IPS-NIHi7 (cell line): Measurements from ENCODE around the gene CTIF.

Experiments
- DNase-seq: peaks from one replicate; pipeline ENCODE4 v3.0.0; 2012; ENCODE audit warnings: mixed read lengths; ENCODE audit errors: extremely low spot score

Gene CTIF

DNA sequence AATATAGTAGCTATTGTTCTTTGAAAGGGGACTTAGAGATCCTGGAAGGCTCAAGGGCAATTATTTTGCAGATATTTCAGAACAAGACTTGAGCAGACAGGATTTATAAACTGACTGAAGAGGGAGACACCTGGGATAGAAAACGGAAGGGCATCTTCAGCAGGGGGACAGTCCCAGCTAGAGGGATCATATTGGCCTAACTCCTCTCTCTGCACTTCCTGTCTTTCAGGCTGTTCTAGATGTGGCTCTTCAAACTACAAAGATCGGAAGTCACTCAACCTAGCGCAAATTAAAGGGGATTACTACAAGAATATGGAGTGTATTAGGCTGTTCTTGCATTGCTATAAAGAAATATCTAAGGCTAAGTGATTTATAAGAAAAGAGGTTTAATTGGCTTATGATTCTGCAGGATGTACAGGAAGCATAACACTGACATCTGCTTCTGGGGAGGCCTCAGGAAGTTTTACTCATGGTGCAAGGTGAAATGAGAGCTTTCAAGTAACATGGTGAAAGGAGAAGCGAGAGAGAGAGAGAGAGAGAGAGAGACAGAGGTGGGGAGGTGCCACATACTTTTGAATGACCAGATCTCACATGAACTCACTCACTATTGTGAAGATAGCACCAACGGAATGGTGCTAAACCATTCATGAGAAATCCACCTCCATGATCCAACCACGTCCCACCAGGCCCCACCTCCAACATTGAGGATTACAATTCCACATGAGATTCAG is 5.3 kb upstream of the CTIF start:
- DNase-seq, result no peak

DNA sequence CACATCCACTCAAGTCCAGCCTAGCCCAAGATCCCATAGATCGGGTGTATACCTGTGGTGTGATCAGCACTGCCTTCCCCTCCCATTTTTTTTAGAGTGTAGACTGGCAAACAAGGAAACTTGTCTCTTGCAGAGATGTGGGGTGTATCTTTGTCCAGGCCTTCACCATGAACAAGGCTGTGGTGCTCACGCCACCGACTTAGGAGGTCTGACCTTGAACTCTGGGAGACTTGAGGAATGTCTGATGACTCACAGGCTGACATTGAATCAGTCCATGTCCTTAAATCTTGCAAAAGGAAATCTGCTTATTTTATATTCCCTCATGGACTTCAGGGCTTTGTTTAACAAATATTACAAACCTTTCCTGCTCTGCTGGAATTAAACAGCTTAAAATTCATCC is 4.5 kb upstream of the CTIF start:
- no peak for DNase-seq

DNA sequence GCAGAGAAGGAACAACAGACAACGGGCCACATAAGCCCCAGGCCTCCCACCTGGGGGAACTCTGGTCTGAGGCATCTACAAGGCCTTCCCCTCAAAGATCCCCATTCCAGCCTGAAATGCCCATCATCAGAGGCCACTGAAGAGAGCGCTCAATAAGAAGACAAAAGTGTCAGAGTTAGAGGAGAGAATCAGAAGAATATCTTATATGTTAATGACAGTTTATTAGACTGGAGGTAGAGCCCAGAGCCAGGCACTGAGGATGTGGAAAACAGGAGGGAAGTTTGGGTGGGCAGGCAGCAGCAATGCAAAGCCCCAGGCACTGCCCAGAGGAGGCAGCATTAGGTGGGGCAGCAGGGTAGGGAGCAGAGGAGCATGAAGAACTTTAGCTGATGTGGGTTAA is 2.9 kb upstream of the CTIF start:
- no peak for DNase-seq

DNA sequence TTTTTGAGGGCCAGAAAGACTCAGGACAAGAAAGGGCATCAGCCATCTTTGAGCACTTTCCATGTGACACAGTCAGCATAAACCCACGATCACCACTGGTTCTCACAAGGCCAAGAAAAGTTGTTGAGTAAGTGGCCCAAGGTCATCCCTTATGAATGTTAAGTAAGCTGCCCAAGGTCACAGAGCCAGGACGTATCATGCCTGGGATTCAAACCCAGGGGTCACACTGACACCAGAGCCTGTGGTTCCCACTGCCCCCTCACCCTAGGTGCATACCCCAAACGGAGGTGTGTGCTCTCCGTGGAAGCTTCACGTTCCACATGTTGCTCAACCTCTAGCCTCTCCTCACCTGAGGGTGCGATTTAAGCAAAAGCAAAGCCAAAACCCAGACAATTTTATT is 2.3 kb upstream of the CTIF start:
- DNase-seq, result no peak

DNA sequence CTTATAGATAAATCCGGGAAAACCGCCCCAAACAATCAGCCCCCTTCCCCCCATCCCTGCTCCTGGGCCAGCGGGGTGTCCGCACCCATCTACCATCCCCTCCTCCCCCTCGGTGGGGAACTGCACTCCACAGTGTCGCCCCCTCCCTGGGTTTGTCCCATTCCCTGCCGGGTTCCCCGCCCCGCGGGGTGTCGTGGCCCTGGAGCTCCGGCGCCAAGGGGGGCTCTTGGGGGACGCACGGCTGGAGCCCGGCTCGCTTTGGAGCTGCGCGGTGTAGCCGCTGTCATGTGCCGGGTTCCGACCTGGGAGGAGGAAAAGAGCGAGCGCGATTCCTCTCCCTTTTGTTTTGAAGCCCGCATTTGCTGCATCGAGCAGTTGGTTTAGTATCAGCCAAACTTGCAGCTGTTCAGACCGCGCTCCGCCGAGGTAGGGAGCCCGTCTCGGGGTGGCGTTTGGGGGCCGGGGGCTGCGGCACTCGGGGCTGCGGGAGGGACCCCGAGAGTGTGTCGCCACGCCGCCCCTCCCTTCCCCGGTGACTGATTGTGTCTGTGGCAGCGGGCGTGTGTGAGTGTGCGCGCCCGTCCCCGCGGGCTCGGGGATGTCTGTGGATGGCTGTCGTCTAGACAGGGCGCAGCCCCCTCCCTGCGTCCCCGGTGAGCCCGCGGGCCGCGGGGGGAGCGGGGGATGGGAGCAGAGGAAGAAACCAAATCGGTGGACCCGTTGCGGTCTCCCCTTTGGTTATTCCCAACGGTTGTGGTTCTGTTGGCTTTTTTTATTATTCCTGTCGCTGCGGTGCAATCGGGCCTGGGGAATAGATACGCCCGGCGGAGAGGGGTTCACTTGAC is 797 bp downstream of the CTIF start:
- DNase-seq, result no peak

DNA sequence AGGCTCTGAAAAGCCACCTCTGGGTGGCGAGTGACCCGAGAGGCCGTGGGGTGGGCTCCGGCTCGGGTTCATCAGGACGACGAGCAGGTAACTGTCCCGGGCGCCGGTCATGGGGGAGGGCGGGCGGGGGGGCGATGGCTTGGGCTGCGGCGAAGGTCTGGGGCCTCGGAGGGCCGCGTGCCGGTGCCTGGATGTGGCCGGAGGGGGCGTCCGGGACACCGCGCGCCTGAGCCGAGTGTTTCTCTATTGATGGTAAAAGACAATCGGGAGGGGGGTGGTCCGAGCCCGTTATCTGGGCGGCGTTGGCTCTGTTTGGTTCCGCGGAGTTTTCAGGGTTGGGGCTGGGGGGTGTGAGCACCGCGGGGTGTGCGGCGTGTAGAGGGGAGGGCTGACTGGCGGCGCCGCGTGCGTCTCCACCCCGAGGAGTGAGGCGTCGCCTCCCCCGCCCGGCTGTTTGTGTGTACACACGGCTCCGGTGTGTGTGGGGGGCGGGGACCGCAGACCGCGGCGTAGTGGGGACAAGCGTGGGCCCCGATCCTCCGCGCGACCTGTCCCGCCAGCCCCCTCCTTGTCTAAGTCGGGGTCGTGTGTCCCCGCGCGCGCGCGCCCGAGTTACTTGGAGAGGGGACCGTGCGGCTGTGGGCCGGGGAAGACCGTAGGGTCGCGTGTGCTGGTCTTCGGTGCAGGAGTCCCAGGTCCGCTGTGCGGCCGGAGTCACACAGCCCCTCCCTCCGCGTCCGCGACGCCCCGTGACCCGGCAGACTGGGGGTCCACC is 1.6 kb downstream of the CTIF start:
- peak; percentile 57 for DNase-seq

DNA sequence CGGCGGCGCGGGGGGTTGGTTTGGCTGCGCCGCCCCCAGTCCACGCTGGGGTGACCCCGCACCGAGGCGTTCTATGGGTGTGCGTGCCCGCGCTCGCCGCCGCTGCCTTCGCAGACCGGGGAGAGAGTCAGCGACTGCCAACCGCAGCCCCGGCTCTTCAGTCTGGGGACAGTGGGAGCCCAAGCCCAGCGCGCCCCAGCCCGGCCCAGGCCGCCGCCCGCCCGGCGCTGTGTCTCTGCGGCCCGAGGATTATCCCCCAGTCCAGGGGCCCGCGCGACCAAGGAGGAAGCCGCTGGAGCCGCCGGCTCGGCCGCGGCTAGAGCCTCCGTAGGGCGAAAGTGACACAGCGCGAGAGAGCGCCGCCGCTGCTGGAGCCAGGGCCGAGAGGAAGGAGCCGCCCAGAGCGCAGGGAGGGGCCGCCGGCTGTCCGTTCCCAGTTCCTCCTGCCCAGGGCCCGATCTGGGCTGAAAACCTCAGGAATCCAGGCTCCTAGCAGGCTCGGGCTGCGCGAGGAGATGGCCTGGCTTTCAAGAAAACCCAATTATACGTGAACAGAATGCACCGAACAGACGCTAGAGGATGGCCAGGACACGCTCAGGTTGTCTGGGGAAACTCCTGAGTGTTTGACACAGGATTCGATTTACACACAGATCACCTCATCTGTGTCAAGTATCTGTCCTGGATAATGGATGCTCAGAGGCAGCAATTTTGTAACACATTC is 2.4 kb downstream of the CTIF start:
- peak; percentile 50 for DNase-seq

DNA sequence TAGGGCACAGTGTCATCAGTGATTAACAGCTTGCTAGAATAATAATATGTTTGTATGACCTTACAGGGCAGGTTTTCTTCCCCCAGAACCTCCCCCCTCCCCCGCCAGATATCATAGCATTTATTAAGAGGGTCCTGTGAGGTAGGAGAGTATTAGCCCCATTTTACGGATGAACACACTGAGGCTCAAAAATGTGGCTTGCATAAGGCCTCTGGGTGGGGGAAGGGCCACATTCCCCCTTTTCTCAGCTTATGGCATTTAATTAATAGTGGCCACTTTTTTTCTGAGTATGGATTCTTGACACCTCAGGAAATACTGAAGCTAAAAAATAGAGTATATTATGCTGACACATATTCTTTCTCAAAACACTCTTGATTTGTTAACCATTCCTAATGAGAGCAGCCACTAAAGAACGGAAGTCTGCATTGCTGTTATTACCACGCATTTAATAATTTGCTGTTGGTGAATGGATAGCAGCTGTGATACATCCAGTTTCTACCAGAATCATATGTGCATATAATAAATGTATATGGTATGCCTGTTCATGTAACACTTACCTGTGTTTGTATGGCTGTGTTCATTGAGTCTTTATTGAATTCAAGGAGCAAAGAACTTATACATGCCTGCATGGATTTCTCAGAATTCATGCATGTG is 3.0 kb downstream of the CTIF start:
- no peak for DNase-seq

DNA sequence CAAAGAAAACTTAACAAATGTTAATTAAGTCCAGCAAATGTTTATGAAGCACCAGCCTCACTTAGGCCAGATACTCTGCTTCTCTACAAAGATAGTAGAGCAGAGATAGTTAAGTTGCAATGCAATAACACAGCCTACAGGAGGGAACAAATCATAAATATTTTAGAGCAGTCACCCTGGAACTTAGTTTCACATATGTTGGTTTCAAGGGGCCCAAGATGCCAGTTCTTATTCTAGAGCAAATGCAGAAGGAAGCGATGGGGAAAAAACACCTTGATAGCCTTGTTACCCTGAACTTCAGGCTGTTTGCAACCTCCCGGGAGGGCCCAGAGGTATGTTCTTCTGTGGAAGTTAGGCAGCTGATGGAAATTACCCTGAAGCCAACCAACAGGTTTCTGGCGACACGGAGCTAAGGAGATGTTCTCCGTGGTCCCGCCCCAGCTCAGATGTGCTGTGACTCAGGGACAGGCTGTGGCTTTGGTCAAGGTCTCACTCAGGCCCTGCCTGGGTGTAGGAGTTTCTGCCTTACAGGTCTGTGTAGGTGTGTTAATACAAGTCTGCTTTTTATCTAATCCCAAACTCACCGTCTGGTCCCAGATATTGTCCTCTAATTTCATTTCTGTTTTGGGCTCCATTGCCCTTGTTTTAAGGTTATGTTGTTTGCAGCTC is 3.8 kb downstream of the CTIF start:
- DNase-seq, result no peak

DNA sequence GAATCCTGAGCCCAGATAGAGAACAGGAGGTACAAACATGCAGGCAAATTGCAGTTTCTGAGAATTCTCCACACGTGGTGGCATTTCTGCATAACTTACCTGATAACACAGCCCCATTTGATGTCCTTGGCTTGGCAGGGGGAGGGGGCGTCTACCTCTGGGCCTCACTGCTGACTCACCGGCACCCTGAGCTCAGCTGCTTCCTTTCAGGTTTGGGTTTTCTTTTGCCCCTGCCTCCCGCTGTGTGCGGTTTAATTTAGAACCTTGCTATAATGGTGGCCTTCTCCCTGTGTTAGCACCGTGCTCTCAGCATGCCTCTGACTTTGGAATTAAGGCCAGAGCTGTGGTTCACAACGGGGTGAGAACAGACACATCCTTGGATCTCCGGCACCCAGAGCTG is 4.4 kb downstream of the CTIF start:
- DNase-seq, result peak; percentile 67

DNA sequence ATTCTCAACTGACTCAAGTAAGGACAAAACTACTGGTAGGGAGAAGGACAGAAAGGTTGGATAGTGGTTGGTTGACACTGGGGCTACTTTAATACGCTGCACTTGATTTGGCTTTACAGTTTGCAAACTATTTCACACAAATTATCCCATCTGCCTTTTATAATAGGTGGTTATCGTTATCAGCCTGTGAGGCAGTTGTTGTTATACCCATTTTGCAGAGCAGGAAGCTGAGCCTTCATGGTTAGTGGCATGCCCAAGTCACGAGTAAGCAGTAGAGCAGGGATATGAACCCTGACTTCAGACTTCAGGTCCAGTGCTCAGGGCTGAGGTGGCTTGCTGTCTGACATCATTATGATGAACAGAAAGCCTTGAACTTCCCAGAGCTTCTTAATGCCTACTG is 5.3 kb downstream of the CTIF start:
- no peak for DNase-seq

DNA sequence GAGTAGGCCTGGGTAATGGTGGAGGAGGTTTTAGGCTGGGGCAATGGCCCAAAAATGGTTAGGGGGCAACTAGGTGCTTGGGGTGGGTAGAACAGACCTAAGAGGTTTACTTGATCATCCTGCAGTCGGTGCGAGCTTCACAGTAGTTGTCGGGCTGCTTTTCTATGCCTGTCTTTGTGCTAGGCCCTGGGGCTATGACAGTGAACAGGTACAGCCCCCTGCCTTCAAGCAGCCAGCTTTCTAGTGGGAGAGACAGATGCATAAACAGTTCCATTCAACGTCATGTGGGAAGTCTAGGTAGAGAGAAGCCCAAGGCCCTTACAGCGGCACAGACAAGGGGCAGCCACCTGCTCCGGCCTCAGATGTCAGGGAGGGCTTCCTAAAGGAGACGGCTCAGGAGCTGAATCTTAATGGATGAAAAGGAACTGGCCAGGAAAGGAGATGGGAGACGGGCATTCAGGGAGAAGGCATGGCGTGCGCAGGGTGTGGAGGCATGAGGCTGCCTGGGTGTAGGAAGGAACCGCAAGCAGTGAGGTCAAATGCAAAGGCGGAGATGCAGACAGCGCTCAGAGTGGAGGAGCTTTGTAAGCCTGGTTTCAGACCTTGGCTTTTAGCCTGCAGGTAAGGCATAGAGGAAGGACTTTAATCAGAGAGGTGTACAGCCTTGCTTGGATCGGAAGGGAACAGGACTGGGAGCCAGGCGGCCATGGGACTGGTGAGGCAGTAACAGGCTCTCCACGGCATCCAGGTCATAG is 6.0 kb downstream of the CTIF start:
- DNase-seq, result no peak

DNA sequence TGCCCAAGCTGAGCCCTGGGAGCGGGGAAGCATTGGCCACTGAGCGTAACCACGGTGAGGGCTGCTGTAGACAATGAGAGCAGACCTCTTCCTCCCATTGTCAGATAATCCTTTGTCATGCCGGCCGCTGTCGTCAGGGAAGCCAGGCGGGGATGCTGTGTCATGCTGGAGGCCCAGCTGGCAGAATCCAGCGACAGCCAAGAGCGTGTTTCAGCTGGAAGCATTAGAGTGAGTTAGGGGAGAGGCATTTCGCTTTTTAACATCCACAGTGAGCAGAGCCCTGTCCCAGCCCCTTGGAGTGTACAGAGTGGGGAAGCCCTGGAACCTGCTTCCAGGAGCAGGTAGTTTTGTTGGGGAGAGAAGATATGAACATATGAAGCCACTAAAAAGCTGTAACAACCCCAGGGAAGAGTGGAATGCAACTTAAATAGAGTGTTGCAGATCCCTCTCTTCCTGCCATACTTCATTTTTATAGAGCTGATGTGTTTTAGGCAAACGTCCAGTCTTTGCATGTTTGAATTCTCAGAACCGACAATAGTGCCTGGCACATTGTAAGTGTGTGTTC is 7.0 kb downstream of the CTIF start:
- DNase-seq, result peak; percentile 73

DNA sequence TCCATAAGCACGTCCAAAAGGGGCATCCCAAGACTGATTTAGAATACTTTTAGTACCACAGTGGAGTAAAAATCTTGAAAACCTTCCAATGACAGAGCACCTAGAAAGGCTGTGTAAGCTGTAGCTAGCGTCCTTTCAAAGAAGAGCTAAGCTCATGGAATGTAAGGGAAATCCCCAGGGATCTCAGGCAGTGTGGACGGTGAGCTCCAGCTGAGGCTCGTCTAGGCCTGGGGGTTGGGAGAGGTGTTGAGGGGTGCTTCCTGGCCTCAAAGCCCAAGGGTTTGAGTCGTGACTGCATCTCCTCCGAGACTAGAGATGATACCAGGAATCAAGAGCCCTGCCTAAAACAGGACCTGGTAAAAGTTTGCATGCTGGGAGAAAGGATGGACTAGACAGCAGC is 7.6 kb downstream of the CTIF start:
- no peak for DNase-seq

DNA sequence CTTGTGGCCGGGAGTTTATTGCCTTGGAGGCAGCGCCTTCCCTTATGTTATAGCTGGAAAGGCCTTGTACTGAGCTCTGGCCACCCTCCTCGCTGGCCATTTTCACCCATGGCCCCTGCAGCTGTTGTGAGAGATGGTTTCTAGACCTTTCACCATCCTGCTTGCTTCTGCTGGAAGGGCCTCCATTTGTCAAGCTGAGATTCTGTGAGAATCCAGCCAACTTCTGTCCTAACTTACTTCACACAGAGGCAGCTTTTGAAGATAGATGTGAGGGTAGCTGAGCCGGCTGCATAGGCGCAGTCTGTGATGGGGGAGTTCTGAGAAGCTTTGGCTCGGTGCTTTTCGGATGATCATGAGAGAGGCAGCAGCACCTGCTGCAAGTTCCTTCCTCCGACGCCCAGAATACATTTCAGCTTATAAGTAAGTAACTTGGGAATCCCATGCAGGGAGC is 8.7 kb downstream of the CTIF start:
- DNase-seq, result no peak

DNA sequence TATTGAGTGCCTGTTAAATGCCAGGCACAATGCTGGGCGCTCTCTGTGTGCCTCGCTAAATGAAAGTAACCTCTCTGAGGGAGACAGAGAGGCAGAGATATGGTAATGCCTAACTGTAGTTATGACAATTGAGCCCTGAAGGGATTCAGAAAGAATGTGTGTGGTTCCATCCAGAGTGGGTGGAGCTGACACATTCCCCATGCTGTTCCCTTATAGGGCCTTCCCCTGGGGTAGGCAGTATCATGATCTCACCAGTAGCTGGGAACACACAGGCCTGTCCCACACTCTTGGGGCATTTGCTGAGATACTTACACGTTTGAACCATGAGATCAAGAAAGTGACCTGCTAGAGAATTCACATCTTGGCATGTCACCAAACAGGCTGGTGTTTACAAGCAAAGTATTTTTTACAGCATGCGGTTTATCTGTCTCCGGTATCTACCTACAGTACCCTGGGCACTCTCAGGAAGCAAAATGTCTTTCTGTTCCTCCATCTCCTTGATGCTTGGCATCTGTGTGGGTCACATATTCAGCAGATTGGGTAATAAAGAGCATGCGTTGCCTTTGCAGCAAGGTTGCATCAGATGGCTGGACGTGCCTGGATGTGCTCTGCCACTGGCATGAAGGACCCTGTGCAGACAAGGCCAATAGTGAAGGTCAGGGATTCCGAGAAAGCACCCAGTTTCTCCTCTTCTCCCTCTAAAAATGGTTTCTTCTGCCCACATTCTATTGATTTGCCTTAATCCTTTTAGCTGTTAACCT is 9.4 kb downstream of the CTIF start:
- peak; percentile 66 for DNase-seq

DNA sequence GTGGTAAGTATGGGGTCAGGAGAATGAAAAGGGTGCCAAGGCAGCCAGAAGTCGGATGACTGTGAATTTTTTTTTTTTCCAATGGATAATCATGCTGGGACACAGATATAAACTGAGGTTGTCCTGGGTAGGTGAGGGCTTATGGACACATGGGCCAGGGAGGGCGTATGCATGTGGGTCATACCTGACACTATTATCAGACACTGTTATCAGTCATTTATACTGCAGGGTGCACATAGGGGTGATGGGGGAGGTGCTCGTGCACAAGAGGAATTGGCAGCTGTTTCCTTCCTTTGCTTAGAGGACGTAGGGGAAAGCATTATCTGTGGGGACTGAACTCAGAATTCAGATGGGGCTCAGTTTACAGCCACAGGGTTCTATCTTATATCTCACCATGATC is 10.1 kb downstream of the CTIF start:
- no peak for DNase-seq

DNA sequence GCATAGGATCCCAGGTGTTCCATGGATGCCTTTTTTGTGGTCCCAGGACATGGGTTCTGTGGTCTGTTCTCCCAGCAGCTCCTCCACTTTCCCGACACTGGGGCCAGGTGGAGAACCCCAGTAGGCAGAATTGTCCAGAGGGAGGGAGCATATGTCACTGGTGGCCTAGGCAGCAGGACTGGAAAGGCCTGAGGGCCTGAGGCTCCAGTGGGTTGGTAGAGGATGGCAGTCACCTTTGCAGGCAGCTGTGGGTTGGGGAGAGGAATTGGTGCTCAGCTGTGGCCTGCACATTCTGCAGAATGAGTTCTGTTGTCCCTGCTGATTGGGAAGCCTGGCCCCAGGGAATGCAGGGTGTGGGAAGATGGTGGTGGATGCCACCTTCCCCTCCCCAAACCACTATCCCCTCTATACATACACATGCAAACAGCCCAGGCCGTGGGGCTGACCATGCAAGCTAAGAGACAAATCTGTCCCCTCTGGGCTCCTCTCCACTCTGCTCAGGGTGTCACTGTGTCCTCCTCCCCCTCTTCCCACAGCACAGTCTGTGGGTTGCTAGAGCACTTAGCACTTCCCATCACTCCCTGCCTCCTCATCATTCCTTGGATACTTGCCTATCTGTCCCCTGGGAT is 11.4 kb downstream of the CTIF start:
- DNase-seq, result no peak
